IPS DF 4.7 (cell line): ENCODE data around the gene SLC5A9.

ENCODE experiments used
- DNase-seq: peaks from one replicate; pipeline ENCODE4 v3.0.0-alpha.2; 2013; ENCODE audit warnings: low spot score; ENCODE audit errors: extremely low read depth

SLC5A9 gene

DNA sequence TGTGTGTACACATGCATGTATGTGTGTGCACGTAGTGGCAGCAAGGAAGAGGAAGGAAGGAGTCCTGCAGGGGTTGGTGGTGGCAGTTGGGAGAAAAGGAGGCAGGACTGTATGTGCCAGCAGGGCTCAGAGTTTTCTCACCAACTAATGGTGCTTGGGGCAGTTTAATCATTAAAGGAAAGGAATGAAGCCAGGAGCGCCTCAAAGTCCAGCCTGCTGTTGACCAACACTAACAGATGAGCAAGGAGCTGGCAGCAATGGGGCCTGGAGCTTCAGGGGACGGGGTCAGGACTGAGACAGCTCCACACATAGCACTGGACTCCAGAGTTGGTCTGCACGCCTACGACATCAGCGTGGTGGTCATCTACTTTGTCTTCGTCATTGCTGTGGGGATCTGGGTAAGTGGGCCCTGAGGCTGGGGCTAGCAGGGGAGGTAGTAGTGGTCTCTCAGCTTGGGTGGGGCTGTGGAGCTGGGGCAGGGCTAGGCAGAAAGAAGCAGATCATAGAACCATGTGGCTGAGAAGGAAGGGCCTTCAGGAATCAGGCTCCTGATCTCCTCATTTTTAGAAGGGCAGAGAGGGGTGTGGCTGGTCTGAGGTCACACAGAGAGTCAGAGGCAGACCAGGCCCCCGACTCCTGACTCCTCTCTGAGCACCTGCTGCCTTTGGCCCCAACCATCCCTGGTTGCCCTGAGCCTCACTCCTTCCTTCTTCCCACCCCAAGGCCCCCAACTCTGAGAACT, at the start of gene SLC5A9:
TSS of gene SLC5A9 (plus strand) at position 216 of the 742 bp plus-strand sequence. CDS start at position 237, 21 bp downstream.
- DNase-seq, result no peak

DNA sequence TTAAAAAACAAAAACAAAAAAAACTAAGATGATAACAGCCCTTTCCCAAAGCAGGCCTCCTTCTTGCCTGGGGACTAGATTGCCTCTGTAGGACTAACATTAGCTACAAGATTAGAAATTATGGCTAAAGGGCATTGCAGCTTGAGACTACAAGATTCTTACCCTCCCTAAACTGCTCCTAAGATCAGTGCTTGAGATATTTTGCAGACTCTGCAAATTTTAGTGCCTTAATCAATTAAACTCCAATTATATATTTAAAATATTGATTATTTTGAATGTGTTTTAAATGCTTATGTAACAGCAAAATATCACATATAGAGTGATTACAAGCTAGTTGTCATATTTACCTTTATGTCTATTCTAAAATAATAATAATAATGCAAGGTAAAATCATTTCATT, 47.4 kb upstream of the SLC5A9 start:
- DNase-seq, result no peak

DNA sequence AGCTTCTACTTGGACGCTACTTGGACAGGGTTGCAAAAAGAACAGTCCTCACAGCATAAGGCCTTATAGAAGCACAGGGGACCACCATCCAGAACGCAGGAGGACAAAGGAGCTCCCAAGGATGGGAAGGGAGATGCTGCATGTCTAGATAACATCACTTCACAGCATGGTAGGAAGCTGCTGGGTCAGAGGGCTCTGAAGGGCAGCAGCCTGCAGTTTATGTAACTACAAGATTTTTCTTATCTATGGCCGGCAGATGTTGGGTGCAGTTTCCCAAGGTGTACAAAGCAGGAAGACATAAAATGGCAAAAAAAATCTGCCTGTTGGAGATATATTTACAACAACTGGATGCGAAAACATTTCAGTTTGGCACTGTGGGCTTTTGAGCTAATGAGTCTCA, 45.3 kb upstream of the SLC5A9 start:
- DNase-seq, result no peak

DNA sequence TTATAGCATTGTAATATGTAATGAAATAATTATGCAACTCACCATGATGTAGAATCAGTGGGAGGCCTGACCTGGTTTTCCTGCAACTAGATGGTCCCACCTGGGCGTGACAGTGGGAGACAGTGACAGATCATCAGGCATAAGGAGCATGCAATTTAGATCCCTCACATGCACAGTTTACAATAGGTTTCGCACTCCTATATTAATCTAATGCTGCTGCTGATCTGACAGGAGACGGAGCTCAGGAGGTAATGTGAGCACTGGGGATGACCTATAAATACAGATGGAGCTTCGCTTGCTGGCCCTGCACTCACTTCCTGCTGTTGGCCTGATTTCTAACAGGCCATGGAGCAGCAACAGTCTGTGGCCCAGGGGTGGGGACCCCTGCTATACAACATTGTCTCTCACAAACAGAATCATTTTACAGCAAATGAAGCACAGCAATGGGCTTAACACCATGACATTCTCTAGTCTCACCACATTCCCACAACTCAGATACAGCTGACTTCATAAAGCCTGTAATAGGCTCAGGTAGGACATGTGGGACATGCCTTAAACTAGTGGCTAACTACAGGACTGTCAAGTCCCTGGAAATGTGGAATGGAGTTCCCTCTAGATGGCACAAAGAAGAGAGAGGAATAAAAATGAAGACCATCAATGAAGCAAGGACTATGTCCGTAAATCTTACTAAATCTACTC, 40.7 kb upstream of the SLC5A9 start:
- no peak for DNase-seq

DNA sequence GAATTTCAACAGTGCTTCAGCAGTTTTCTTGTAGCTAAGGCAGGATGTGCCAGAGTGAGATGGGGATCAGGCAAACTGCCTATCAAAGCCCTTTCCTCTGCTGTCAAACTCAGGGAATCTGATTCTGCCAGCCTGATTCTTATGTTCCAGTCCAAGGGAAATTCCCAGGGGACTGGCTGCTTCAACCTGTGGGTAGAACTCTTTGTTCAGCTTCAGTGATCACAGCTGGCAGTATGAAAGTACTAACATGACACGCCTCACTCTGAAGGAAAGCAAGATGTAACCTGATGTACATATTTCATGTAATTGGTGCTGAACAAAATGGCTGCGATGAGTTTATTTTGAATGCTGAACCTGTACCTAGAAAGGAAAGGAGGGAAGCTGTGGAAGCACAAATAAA, 40.1 kb upstream of the SLC5A9 start:
- no peak for DNase-seq

DNA sequence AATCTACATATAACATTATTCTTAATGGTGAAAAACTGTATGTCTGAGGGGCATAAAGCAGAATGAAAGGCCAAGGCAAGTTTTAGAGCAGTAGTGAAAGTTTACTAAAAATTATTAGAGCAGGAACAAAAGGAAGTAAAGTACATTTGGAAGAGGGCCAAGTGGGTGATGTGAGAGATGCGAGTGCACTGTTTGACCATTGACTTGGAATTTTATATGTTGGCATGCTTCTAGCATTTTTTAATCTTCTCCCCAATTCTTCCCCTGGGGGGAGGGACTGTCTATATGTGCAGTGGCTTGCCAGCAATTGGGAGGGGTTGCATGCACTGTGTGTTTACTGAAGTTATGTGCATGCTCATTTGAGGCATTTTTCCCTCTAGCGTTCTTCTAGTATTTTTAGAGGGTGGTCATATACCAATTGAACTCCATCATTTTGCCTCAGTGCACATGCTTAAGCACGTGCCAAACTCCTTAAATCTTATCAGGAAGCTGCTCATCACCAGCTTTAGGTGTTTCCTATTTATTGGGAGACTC, 36.1 kb upstream of the SLC5A9 start:
- no peak for DNase-seq

DNA sequence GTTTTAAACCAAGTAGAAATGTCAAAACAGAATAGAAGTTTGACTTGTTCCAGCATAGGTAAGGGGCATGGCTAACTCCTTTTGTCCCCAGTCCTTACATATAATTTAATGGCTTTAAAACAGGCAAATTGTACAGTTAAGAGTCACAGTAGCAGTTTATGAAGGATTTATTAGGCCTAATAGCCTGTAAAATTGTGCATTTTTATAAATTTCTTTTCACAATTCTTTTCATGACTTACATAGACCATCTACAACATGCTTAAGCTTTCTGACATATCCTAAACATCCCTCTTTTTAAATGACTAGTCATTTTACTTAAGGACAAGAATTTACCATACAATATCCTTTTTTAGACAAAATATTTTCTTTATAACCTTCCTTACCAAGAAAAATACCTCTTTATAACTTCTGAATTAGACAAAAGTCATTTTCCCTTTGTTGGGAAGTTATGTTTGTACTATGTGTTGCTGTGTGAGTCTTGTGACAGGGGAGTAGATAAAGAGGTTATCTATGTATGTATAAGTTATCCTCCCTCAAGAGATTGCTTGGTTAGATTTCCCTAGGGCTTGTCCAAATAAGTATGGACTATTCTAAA, 34.5 kb upstream of the SLC5A9 start:
- DNase-seq, result no peak

DNA sequence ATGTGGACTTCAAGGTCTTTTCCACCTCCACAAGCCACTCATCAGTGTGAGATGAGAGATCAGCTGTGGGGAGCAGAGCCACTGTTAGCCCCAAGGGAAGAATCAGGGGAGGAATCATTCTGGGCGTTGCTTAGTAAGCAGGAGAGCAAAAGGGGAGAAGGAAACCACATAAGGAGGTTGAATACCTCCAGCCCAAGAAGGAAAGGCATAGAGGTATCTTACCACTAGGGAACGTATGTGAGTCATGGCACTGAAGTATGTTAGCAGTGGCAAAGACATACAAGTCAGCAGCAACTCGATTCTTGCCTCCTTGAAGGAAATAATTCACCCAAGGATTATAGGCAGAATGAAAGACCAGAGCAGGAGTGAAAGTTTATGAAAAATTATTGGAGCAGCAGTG, 31.6 kb upstream of the SLC5A9 start:
- no peak for DNase-seq

DNA sequence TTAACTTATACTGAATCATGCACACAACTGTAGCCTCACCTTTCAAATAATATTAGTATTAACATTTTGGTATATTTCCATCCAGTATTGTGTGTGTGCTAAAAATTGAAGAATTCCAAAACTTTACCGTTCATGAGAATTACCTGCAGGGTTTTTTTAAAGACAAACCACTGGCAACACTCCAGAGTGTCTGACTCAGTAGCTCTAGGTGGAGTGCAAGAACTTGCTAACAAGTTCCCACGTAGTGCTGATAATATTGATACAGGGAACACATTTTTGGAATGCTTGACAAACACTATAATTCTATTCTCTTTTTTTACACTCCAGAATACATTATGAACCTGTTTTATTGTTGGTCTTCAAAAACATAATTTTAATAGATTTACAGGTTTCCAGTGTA, 27.7 kb upstream of the SLC5A9 start:
- no peak for DNase-seq

DNA sequence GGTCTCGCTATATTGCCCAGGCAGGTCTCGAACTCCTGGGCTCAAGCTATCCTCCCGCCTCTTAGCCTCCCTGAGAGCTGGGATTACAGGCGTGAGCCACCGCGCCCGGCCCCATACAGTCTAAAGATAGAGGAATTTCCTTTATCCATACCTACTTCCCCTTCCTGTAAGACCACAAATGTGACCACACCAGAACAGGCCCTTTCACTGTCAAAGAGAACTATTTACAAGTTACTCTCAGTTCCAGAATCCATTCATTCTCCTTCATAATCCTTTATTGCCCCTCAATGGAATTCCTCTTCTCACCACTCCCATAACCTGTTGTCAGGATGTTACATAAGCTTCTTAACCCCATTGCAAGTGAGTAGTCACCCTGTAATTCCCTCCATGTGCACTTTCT, 26.3 kb upstream of the SLC5A9 start:
- DNase-seq, result no peak

DNA sequence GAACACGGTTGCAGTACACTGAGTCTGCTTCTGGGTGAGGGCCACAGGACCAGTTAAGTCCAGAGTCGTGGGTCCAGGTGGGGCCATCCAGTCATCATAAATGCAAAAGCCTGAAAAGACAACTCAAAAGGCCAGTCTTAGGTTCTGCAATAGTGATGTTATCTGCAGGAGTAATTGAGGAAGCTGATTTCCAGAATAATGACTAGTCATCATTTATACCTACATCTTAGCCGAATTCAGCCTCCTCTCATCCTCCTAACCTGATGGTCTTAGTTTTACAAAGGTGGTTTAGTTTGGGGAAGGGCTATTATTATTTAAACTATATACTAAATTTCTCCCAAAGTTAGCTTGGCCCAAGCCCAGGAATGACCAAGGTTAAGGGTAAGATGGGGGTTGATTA, 23.5 kb upstream of the SLC5A9 start:
- DNase-seq, result no peak

DNA sequence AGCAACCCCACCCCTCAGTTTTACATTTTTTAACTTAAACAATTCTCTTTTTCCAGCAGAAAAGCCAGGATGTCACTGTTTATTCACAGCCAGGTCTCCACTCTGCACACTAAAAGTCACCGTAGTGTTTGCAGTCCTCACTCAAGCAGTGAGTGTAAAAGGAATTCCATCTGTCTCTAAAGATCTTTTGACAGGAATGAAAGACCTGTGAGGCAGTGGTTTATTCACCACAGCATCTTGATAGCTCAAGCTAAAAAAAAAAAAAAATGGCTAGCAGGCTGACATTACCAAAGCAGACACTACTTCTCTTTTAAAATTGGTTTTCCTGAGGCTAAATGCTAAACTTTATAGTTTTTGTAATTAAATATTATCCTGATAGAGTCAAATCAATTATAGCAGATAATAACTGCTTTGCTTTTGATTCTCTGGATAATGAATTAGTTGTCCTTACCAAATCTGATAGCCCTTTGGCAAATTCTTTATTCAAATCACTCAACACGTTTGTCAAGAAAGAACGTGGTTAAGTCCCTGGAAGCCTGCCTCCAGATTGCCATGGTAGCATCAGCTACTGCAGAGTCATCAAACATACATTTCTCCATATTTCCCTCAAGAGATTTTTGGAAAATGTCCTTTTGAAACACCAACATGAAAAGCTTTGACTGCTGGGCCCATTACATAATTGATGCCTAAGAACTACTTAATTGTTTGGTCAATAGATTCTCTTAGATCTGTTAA, 22.2 kb upstream of the SLC5A9 start:
- no peak for DNase-seq

DNA sequence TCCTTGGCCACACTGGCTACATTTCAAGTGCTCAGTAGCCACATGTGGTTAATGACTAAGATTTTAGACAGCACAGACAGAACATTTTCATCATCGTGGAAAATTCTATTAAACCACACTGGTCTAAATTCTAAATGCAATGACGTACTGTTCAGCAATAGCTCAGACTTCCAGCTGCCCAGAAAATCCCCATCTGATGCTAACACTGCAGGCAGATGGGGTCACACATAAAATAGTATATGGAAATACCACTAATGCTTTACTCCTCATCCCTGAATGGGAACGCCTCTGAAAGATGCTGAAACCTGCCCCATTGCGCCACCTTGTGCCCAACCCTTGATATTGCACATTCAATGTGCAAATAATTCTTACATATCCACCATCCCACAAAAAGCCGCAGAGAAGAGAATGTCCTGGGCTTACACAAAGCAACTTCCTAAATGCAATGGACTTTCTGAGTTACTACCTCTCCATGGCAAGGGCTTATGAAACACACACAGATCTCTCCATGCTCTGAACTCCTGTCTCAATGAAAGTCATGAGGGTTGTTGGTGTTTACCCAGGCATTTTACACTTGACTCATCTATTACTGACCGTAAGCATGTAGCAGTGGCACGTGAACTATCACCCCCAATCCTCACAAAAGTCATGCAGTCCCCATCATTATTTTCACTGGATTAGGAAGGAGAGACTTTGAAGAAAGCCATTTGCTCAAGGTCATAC, 20.3 kb upstream of the SLC5A9 start:
- no peak for DNase-seq

DNA sequence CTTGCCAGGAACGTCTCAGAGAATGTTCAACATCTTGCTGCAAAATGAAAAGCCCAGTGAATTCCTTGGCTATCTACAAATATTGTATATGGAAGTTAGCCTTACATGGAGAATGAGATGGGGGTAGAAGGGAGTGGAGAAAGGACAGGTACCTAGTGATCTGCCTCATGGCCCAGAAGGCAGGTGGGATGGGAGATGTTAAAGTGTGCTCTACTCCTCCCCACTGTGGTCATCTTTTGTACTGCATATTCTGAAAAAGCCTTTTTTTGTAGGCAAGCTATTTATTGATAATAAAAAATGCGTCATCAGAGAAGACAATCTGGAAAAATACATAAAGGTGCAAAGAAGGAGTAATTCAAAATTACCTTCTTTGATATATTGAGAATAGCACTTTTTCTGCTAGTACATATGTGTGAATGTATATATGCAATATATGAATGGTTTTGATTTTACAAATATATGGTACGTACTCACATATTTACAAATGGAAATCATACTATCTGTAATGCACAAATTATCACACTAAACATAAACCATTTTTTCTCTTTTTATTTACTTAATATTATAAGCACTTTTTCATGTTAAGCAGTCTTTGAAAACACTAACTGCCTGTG, 19.1 kb upstream of the SLC5A9 start:
- DNase-seq, result no peak

DNA sequence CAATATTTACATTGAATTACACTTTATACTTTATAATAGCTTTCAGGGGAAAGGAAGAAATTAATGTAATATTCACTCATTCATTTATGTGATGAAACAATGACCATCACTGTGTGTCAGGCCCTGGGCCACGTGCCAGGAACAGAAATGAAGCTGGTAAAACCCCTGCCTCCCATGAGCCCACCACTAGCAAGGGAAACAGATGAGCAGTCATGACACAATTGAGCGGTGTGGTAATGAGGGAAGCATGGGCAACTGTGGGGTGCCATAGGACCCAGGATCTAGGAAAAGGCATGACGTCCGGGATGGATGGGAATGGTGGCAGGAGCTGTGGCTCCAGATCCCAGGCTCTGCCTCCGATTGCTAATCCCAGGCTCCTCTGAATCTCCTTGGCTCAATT, 17.0 kb upstream of the SLC5A9 start:
- no peak for DNase-seq

DNA sequence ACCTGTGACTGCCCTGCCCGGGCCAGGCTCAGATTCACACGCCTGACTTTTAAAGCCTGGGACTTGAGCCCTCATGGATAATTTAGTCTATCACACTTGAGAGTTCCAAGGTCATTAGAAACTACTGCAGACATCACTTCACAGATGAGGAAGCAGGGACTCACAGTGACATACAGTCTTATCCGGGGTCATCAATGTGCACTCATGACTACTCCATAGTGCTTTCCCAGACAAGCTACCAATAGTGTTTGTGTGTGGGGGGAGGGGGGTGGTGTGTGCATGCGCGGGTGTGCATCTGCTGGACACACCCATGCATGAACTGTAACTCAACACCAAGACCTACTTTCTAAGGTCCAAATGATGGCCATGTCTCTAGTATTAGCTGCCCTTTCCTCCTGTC, 16.1 kb upstream of the SLC5A9 start:
- no peak for DNase-seq

DNA sequence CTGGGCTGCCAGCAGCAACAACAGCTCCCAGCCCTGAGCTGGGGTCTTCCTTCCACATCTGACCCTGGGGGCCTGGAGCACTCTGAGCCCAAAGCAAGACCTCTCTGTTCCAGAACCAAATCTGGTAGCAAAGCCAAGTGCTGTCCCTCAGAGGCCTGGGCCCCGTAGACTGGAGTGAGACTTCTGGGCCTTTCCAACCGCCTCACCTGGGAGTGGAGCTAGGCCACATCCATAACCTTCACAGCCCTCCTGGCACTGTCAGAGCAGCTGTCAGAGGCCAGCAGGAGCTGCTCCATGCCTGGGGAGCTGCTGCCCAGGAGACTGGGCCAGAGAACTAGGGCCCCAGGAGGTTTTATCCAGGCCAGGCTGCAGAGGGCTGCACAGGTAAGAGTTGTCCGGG, 15.4 kb upstream of the SLC5A9 start:
- DNase-seq, result no peak

DNA sequence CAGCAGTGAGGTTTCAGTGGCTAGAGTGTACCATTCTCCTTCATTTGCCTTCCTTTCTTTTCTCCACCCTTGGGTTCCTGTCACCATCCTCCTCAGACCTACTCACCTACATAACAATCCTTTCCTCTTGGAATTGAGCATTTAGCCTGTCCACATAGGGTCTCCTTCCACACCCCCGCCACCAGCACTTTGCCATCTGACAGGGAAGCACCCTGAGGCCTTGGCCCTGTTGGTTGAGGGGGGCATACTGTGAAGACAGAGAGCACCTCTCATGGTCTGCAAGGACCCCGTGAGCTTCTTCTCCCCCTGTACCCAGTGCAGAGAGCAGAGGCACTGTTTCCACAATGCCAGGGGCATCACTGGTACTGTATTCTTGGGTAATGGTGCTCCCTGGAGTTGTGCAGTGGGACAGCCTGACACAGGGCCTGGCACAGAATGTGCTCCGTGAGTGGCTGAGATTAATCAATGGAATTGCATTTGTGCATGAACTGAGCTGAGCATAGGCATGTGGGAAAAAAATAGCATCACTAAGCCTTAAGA, 14.9 kb upstream of the SLC5A9 start:
- no peak for DNase-seq

DNA sequence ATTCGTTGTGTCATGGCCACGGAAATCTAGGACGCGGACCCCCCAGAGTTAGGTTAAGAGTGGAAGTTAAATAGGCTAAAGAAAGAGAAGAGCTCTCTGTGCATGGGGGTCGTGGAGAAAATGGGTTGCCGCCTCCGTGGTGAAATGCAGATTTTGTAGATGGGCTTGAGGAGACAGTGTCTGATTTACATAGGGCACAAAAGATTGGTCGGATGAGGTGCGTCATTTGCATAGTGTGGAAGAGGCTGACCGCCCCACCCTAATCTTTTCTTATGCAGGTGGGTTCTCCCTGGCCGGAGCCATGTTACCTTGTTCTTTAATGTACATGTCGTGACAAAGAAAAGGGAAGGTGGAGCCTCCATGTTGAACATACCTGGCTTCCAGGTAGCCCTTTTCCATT, 14.3 kb upstream of the SLC5A9 start:
- DNase-seq, result peak; percentile 49

DNA sequence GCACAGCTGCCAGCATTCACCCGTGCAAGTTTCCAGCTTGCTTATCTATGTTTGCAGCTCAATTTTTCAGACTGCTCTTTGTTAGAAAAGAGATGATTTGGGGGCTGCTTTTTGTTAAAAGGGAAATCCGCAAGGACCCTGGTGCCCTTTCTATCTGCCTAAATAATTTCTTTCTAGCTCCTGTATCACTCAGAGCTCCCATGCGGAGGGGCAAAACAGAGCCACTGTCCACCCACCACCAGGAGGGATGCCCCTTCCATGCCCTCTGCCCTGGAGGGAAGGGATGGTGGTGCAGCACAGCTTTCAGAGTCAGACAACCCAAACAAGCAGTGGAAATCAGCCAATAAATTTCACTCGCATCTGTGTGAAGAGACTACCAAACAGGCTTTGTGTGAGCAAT, 13.9 kb upstream of the SLC5A9 start:
- DNase-seq, result no peak
